OCI-LY3 (cell line): ENCODE data around the gene SIVA1.

Source experiments
- CTCF ChIP-seq: fragments of 200-600, 300-600 bp; sonication (generic); IDR thresholded peaks from 2 replicates; pipeline ENCODE4 v1.5.1; 2014; ENCODE audit warnings: antibody characterized with exemption, low read length, low read depth
- EZH2phosphoT487 ChIP-seq: fragments of 200-600 bp; shearing (Covaris generic); IDR thresholded peaks from 2 replicates; pipeline ENCODE4 v1.6.1; 2018; ENCODE audit warnings: antibody characterized with exemption, mixed run types, low read depth

- TF ChIP-seq CTCF: no peak
- TF ChIP-seq EZH2phosphoT487: no peak
Measured at GRCh38 chr14:104805326-104805678, 52.4 kb downstream of the SIVA1 start.
